Psoas muscle (tissue), 8 donors: ENCODE data around the gene ISG20. TPM values are rescaled to one million over a fixed set of nuclear protein-coding genes. Genes with fewer than 3 reads are reported as not detected.

Experiments used
- ATAC-seq, 4 donors: fragments of 200-7000 bp; cut with Tn5 transposase; one replicate each; pipeline ENCODE4 v1.9.1; 2020; ENCODE audit warnings: moderate library complexity in 3 of 4, mild to moderate bottlenecking in 2 of 4
- DNase-seq, 2 donors: peaks; one replicate each; pipeline ENCODE4 v3.0.0-alpha.2; 2020
- H3K27ac ChIP-seq: fragments of 200-600 bp; one replicate; pipeline ENCODE4 v1.8.0; 2022
- H3K27me3 ChIP-seq, 3 donors: fragments of 200-600 bp in 1 of 3; one replicate each; pipeline versions ENCODE4 v1.6.1 to v1.8.0; 2013 to 2022; ENCODE audit warnings: low read length in 2 of 3, mild to moderate bottlenecking in 2 of 3, moderate library complexity in 1 of 3; ENCODE audit not compliant: insufficient read depth in 3 of 3
- H3K36me3 ChIP-seq, 2 donors: fragments of 200-600 bp in 1 of 2; one replicate each; pipeline versions ENCODE4 v1.6.1 to v1.8.0; 2013 to 2022; ENCODE audit warnings: low read depth in 1 of 2, mild to moderate bottlenecking in 1 of 2, moderate library complexity in 1 of 2; ENCODE audit not compliant: insufficient read depth in 1 of 2
- H3K4me1 ChIP-seq: fragments of 200-600 bp; one replicate; pipeline ENCODE4 v1.8.0; 2022
- H3K4me3 ChIP-seq: fragments of 200-600 bp; one replicate; pipeline ENCODE4 v1.8.0; 2022; ENCODE audit warnings: mild to moderate bottlenecking
- H3K9me3 ChIP-seq: fragments of 200-600 bp; one replicate; pipeline ENCODE4 v1.8.0; 2022
- whole genome bisulfite sequencing, 3 donors: extraction: QIAGEN DNeasy Blood & Tissue Kit; methylation state at CpG; one replicate each; pipeline versions ENCODE4 v1.1.6 to v1.1.7; 2013; 5-methylcytosine and 5-hydroxymethylcytosine counted together
- intact Hi-C, 2 donors: fragments of 100-400 bp; cut with DNase I; formaldehyde crosslinking; loops; one replicate each; pipeline versions ENCODE4 v1.11.0 to v1.14.2; 2022
- polyA plus RNA-seq, 3 donors: library from polyadenylated mRNA; stranded (reverse); fragments of 200-250 nt; gene quantifications; one replicate each; pipeline ENCODE4 v1.2.3, GENCODE V29; 2013
- total RNA-seq, 4 donors: library from RNA; stranded (reverse); fragmentation: NEBNext Ultra II Directional in 2 of 4; extraction: Animal tissue kit (Norgen Biotek cat#: 25700) in 2 of 4; gene quantifications; one replicate each; pipeline versions ENCODE4 v1.2.1 to v1.2.4, GENCODE V29; 2021 to 2023
- TF ChIP-seq, protein P1 (sequence below): fragments of 200-600 bp; IDR thresholded peaks from one replicate; pipeline ENCODE4 v1.8.0; 2022; ENCODE audit warnings: antibody characterized with exemption
- donor health status: healthy with polysubstance abuse.
- donor health status: DM: no; HTN: no; CAD: no; lungs with moderate emphysema.
- donor health status: Bipolar disorder and iron deficiency.
- donor health status: healthy.
- donor health status: DM: yes; HTN: yes; CAD: no.
- donor health status: DM: no; HTN: no; CAD: no.
- donor health status: DM: no; HTN: no; CAD: no.
- donor health status: DM: yes; HTN: yes; CAD: no.

The ISG20 gene
- total and polyA plus RNA-seq, 7 donors: 1.1 to 7.4 (median 3.8) TPM

DNA sequence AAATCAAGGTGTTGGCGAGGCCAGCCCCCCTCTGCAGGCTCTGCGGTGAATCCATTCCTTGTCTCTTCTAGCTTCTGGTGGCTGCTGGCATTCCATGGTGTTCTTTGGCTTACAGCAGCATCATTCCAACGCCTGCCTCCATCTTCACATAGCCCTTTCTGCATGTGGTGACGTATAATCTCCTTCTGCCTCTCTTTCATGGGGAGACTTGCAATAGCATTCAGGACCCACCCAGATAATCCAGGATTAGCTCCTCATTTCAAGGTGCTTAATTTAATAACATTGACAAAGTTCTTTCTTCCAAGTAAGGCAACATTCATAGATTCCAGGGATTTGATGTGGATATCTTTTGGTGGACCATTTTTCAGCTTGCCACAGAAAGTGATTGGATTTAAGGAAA lies 35.8 kb downstream of the ISG20 start:
- Histone ChIP-seq H3K4me3 (no peak overlapping the region), H3K27ac (no peak overlapping the region), H3K4me1 (no peaks in the 10 kb centered on the region), H3K36me3 (no peaks in the 10 kb centered on the region), H3K9me3 (peaks cover 10% of the 10 kb centered on the region), H3K27me3 (peaks cover 0 to 6% (median 0%) of the 10 kb centered on the region in 3 donors)
- ATAC-seq (no peak), DNase-seq (no peak)
- TF ChIP-seq, protein P1, sequence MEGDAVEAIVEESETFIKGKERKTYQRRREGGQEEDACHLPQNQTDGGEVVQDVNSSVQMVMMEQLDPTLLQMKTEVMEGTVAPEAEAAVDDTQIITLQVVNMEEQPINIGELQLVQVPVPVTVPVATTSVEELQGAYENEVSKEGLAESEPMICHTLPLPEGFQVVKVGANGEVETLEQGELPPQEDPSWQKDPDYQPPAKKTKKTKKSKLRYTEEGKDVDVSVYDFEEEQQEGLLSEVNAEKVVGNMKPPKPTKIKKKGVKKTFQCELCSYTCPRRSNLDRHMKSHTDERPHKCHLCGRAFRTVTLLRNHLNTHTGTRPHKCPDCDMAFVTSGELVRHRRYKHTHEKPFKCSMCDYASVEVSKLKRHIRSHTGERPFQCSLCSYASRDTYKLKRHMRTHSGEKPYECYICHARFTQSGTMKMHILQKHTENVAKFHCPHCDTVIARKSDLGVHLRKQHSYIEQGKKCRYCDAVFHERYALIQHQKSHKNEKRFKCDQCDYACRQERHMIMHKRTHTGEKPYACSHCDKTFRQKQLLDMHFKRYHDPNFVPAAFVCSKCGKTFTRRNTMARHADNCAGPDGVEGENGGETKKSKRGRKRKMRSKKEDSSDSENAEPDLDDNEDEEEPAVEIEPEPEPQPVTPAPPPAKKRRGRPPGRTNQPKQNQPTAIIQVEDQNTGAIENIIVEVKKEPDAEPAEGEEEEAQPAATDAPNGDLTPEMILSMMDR: no peak
- 69 to 76% (median 75%) methylated on average over 4 of the region's 4 CpGs for WGBS, 3 donors
- intact Hi-C loops: no loop called here

DNA sequence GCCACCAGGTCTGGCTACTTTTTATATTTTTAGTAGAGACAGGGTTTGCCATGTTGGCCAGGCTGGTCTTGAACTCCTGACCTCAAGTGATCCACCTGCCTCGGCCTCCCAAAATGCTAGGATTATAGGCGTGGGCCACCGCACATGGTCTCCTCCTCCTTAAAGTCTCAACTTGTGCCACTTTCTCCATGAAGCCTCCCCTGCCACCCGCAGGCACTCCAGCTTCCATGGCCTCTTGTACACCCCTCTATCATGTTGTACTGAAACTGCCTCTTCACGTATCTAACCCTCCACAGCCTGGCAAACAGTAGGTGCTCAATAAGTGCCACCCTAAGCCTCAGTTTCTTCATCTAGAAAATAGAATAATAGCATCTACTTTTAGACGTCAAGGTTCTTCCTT lies 39.9 kb downstream of the ISG20 start:
- ATAC-seq (no peak), DNase-seq (no peak)
- no peak overlapping the region for H3K4me3 ChIP-seq
- no peaks in the 10 kb centered on the region for H3K36me3 ChIP-seq
- TF ChIP-seq, protein P1: no peak
- no peaks in the 10 kb centered on the region for H3K9me3 ChIP-seq
- no peak overlapping the region for H3K27ac ChIP-seq
- 93 to 97% (median 94%) methylated on average over 6 of the region's 6 CpGs for WGBS, 3 donors
- intact Hi-C loops: no loop called here
- no peaks in the 10 kb centered on the region for H3K27me3 ChIP-seq
- H3K4me1 ChIP-seq: no peaks in the 10 kb centered on the region

DNA sequence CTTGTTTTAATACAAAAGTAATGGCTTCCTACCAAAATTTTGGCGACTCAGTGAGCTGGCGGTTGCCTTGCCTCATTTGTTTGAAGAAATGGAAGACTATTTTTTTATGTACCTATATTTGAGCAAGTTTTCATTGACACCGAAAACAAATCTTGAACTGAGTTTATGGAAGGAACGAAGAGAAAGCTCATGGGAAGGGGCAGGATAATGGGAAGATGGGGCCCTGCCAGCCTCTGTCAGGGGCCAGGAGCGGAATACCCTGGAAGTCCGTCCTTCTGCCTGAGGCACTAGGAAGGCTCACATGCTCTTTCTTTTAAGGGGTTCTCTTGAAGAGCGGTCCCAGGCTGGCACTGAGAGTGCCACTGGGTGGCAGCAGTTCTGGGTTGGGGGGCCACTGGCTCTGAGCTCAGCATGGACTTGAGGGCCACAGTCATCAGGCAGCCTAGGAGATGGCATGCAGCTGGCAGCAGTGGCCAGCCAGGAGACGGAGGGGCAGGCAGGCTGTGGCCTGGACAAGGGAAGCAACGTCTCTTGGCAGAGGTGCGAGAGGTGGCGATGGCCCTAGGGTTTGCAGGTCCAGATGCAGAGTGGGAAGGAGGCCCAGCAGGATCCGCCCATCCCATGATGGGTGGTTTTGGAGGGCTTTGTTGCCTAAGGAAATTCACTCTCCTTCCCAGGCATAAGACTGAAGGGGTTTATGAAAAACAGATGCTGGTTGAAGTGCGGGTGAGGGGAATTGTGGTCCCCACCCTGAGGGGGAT lies 41.6 kb downstream of the ISG20 start:
- H3K9me3 ChIP-seq: no peaks in the 10 kb centered on the region
- no peaks in the 10 kb centered on the region for H3K4me1 ChIP-seq
- H3K36me3 ChIP-seq: no peaks in the 10 kb centered on the region
- WGBS, 3 donors: 85 to 88% (median 88%) methylated on average over 13 of the region's 13 CpGs
- DNase-seq (no peak), ATAC-seq (no peak)
- TF ChIP-seq, protein P1: no peak
- no peak overlapping the region for H3K4me3 ChIP-seq
- no peak overlapping the region for H3K27ac ChIP-seq
- no peaks in the 10 kb centered on the region for H3K27me3 ChIP-seq
- intact Hi-C loops: no loop called here

GRCh38 chr15:88681610-88682221 lies 42.9 kb downstream of the ISG20 start:
- ATAC-seq (no peak), DNase-seq (no peak)
- WGBS, 3 donors: 33 to 44% (median 34%) methylated on average over 13 of the region's 13 CpGs

More at GRCh38 chr15:88681610-88682221, 42.9 kb downstream of the ISG20 start:
- Histone ChIP-seq H3K27ac (no peak overlapping the region), H3K4me1 (no peaks in the 10 kb centered on the region), H3K9me3 (no peaks in the 10 kb centered on the region), H3K4me3 (no peak overlapping the region), H3K36me3 (no peaks in the 10 kb centered on the region), H3K27me3 (no peaks in the 10 kb centered on the region)
- intact Hi-C loops: no loop called here
- TF ChIP-seq, protein P1: no peak
